Erythroblast (primary cell): Measurements from ENCODE around the gene ZNF26.

Source experiments
- GATA1 ChIP-seq: IDR thresholded peaks from 2 replicates; pipeline ENCODE4 v1.6.1; 2011; ENCODE audit warnings: low read depth, mild to moderate bottlenecking, control low read depth, low read length, moderate library complexity
- POLR2A ChIP-seq: IDR thresholded peaks from 2 replicates; pipeline ENCODE4 v1.6.1; 2011; ENCODE audit warnings: mild to moderate bottlenecking, low read length

GRCh38 chr12:132945806-132946205 lies 40.4 kb upstream of the ZNF26 start:
- TF ChIP-seq POLR2A (no peak), GATA1 (no peak)
